Naive thymus-derived CD4-positive, alpha-beta T cell (primary cell): ENCODE results near the gene ACYP1. TPM values are rescaled to one million over a fixed set of nuclear protein-coding genes. Genes with fewer than 3 reads are reported as not detected.

Experiments
- ATAC-seq: fragments of 150-1000 bp; cut with Tn5 transposase; 2 replicates; pipeline ENCODE4 v1.10.0; 2021; ENCODE audit warnings: mild to moderate bottlenecking, moderate library complexity
- CTCF ChIA-PET: fragments of 350-600 bp; sonication (Branson Sonifier 250); formaldehyde crosslinking; loops from one replicate; lab custom pipeline; 2021; ENCODE audit warnings: antibody characterized with exemption; lab: Charles Lee
- POLR2A ChIA-PET: fragments of 350-600 bp; sonication (Branson Sonifier 250); formaldehyde crosslinking; loops from one replicate; lab custom pipeline; 2021; ENCODE audit warnings: antibody characterized with exemption, inconsistent platforms; lab: Charles Lee
- DNase-seq, 9 donors: peaks; one replicate each; pipeline versions ENCODE4 v3.0.0 to v3.0.0-alpha.2; 2020 to 2022; ENCODE audit warnings: mixed read lengths in 1 of 9
- H3K27ac ChIP-seq: one replicate; pipeline ENCODE4 v1.7.0; 2013; ENCODE audit warnings: mild to moderate bottlenecking, low read depth, low read length, moderate library complexity
- H3K27me3 ChIP-seq, 2 donors: one replicate each; pipeline ENCODE4 v1.7.0; 2013; ENCODE audit warnings: low read length in 2 of 2, mild to moderate bottlenecking in 2 of 2, moderate library complexity in 2 of 2; ENCODE audit not compliant: control insufficient read depth in 2 of 2, insufficient read depth in 2 of 2
- H3K36me3 ChIP-seq, 3 experiments: 1 replicate in 2 of 3; 2 replicates in 1 of 3; pipeline ENCODE4 v1.7.0; 2013; ENCODE audit warnings: low read length in 3 of 3, mild to moderate bottlenecking in 3 of 3, moderate library complexity in 1 of 3; ENCODE audit not compliant: insufficient read depth in 3 of 3, control insufficient read depth in 2 of 3
- H3K4me1 ChIP-seq, 2 donors: one replicate each; pipeline ENCODE4 v1.7.0; 2013; ENCODE audit warnings: low read length in 2 of 2, mild to moderate bottlenecking in 2 of 2, moderate library complexity in 1 of 2; ENCODE audit not compliant: control insufficient read depth in 2 of 2, insufficient read depth in 2 of 2
- H3K4me3 ChIP-seq: 2 replicates; pipeline ENCODE4 v1.7.0; 2013; ENCODE audit warnings: mild to moderate bottlenecking, low read length
- H3K9me3 ChIP-seq, 3 experiments: 1 replicate in 2 of 3; 2 replicates in 1 of 3; pipeline ENCODE4 v1.7.0; 2013; ENCODE audit warnings: low read length in 3 of 3; ENCODE audit not compliant: control insufficient read depth in 2 of 3
- H3K27ac Mint-ChIP-seq, 9 donors: one replicate each; pipeline ENCODE4 v1.8.0; 2020 to 2022; ENCODE audit warnings: mixed read lengths in 9 of 9, mild to moderate bottlenecking in 8 of 9, moderate library complexity in 5 of 9, inconsistent platforms in 2 of 9
- H3K27me3 Mint-ChIP-seq, 5 donors: one replicate each; pipeline ENCODE4 v1.8.0; 2021 to 2022; ENCODE audit warnings: mixed read lengths in 5 of 5, mild to moderate bottlenecking in 1 of 5
- H3K36me3 Mint-ChIP-seq, 5 donors: one replicate each; pipeline ENCODE4 v1.8.0; 2020 to 2022; ENCODE audit warnings: mixed read lengths in 5 of 5, mild to moderate bottlenecking in 3 of 5, inconsistent platforms in 1 of 5
- H3K4me1 Mint-ChIP-seq, 7 donors: one replicate each; pipeline ENCODE4 v1.8.0; 2020 to 2022; ENCODE audit warnings: mixed read lengths in 7 of 7, mild to moderate bottlenecking in 3 of 7, inconsistent platforms in 1 of 7
- H3K4me3 Mint-ChIP-seq, 10 donors: one replicate each; pipeline ENCODE4 v1.8.0; 2020 to 2022; ENCODE audit warnings: mild to moderate bottlenecking in 10 of 10, mixed read lengths in 10 of 10, moderate library complexity in 6 of 10, inconsistent platforms in 2 of 10
- H3K9me3 Mint-ChIP-seq, 11 donors: one replicate each; pipeline ENCODE4 v1.8.0; 2020 to 2022; ENCODE audit warnings: mixed read lengths in 11 of 11, mild to moderate bottlenecking in 4 of 11, inconsistent platforms in 1 of 11, moderate library complexity in 1 of 11
- intact Hi-C, 2 donors: fragments of 100-400 bp; cut with micrococcal nuclease; formaldehyde crosslinking; loops; one replicate each; pipeline ENCODE4 v1.15.1; 2023
- polyA plus RNA-seq, 2 donors: library from polyadenylated mRNA; unstranded; fragments of 300-500 nt; fragmentation: Illumina TruSeq; gene quantifications; one replicate each; pipeline ENCODE4 v1.2.3, GENCODE V29; 2021
- total RNA-seq, 6 experiments: library from RNA in 5 of 6; stranded (reverse) in 5 of 6; gene quantifications; 1 replicate in 5 of 6; 2 replicates in 1 of 6; pipeline ENCODE4 v1.2.3 and lab custom pipeline; 2021 to 2026

Gene ACYP1
- total and polyA plus RNA-seq, 7 experiments from 2014 or later, result 11.8 to 39.5 (median 17.9) TPM

- no peak overlapping the region for H3K27ac ChIP-seq
- DNase-seq, result no peak
- H3K9me3 ChIP-seq, result no peaks in the 10 kb centered on the region
- CTCF ChIA-PET, result interaction anchor here (1.2 kb wide), 1 partner anchor 40 kb away, joined by 7 read pairs; no protein-coding TSS in a partner anchor
- ATAC-seq, result no peak
- peaks cover 8 to 13% of the 10 kb centered on the region in 2 donors for H3K4me1 ChIP-seq
- H3K27me3 ChIP-seq, result no peaks in the 10 kb centered on the region
- no peaks in the 10 kb centered on the region for H3K36me3 ChIP-seq
- H3K27me3 Mint-ChIP-seq, result no peaks in the 10 kb centered on the region
- H3K36me3 Mint-ChIP-seq, result peaks cover 0 to 23% (median 17%) of the 10 kb centered on the region in 5 donors
- no peak overlapping the region for H3K4me3 ChIP-seq
- POLR2A ChIA-PET, result interaction anchor here (3.7 kb wide), 1 partner anchor 15 kb away, joined by 29 read pairs; the partner anchor contains the start of gene ACYP1
- H3K27ac Mint-ChIP-seq, result peak overlapping the region in 1 of 9 donors; percentile 34
- H3K9me3 Mint-ChIP-seq, result peaks cover 0 to 5% (median 0%) of the 10 kb centered on the region in 11 donors
- intact Hi-C loops, result no loop called here
- H3K4me3 Mint-ChIP-seq, result peak overlapping the region in 3 of 10 donors; percentile 17 to 94 (median 29)
- peaks cover 26 to 74% (median 61%) of the 10 kb centered on the region in 7 donors for H3K4me1 Mint-ChIP-seq
Observed at GRCh38 chr14:75049136-75049535, 14.7 kb downstream of the ACYP1 start.

- H3K27me3 ChIP-seq, result no peaks in the 10 kb centered on the region
- no peaks in the 10 kb centered on the region for H3K9me3 ChIP-seq
- H3K27ac ChIP-seq, result no peak overlapping the region
- Mint-ChIP-seq H3K27me3 (no peaks in the 10 kb centered on the region), H3K36me3 (peaks cover 0 to 26% (median 19%) of the 10 kb centered on the region in 5 donors), H3K9me3 (peaks cover 0 to 5% (median 0%) of the 10 kb centered on the region in 11 donors), H3K27ac (no peak overlapping the region), H3K4me1 (peaks cover 28 to 75% (median 66%) of the 10 kb centered on the region in 7 donors), H3K4me3 (peak overlapping the region in 1 of 10 donors; percentile 21)
- CTCF ChIA-PET, result interaction anchor here (1.2 kb wide), 1 partner anchor 41 kb away, joined by 7 read pairs; no protein-coding TSS in a partner anchor
- peaks cover 8 to 13% of the 10 kb centered on the region in 2 donors for H3K4me1 ChIP-seq
- POLR2A ChIA-PET, result interaction anchor here (0.9 kb wide), 1 partner anchor 22 kb away, joined by 3 read pairs; no protein-coding TSS in a partner anchor
- intact Hi-C loops, result no loop called here
- ATAC-seq (no peak), DNase-seq (no peak)
- H3K36me3 ChIP-seq, result no peaks in the 10 kb centered on the region
- H3K4me3 ChIP-seq, result no peak overlapping the region
Observed at GRCh38 chr14:75048101-75048500, 15.7 kb downstream of the ACYP1 start.

DNA sequence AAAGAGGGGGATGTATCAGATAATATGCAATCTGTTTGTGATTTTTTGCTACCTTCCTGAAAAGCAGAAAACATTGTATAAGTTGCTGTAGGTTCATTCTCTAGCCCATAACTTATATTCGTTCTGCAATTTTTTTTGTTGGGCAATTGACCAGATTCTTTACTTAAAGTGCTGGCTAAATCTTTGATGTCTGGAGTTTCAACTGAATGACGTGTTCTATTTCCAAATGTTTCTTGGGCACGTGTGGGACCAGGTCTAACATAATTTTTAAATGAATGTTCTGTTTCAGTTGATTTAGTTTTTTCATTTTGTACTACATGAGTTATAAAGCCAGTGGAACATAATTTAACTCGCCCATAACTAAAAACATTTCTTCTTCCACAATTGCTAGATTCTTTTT is 16.3 kb downstream of the ACYP1 start:
- no peaks in the 10 kb centered on the region for H3K27me3 Mint-ChIP-seq
- ATAC-seq (no peak), DNase-seq (no peak)
- Histone ChIP-seq H3K4me3 (no peak overlapping the region), H3K4me1 (peaks cover 8 to 13% of the 10 kb centered on the region in 2 donors), H3K27ac (no peak overlapping the region), H3K36me3 (peaks cover 0 to 1% (median 0%) of the 10 kb centered on the region in 3 experiments), H3K27me3 (no peaks in the 10 kb centered on the region), H3K9me3 (no peaks in the 10 kb centered on the region)
- H3K36me3 Mint-ChIP-seq, result peaks cover 0 to 26% (median 19%) of the 10 kb centered on the region in 5 donors
- ChIA-PET CTCF (no interaction called here), POLR2A (interaction anchor here (0.9 kb wide), 1 partner anchor 23 kb away, joined by 3 read pairs; no protein-coding TSS in a partner anchor)
- peaks cover 28 to 75% (median 66%) of the 10 kb centered on the region in 7 donors for H3K4me1 Mint-ChIP-seq
- H3K4me3 Mint-ChIP-seq, result peak overlapping the region in 1 of 10 donors; percentile 14
- no peak overlapping the region for H3K27ac Mint-ChIP-seq
- intact Hi-C loops, result no loop called here
- peaks cover 0 to 5% (median 0%) of the 10 kb centered on the region in 11 donors for H3K9me3 Mint-ChIP-seq

GRCh38 chr14:75046899-75047298 is 16.9 kb downstream of the ACYP1 start:
- Mint-ChIP-seq H3K9me3 (peaks cover 0 to 5% (median 0%) of the 10 kb centered on the region in 11 donors), H3K27ac (no peak overlapping the region), H3K27me3 (no peaks in the 10 kb centered on the region), H3K4me1 (peaks cover 28 to 72% (median 63%) of the 10 kb centered on the region in 7 donors), H3K36me3 (peaks cover 0 to 31% (median 22%) of the 10 kb centered on the region in 5 donors), H3K4me3 (peak overlapping the region in 1 of 10 donors; percentile 9)
- Histone ChIP-seq H3K27ac (no peak overlapping the region), H3K9me3 (no peaks in the 10 kb centered on the region), H3K27me3 (no peaks in the 10 kb centered on the region), H3K36me3 (peaks cover 0 to 7% (median 0%) of the 10 kb centered on the region in 3 experiments), H3K4me1 (peaks cover 8 to 13% of the 10 kb centered on the region in 2 donors), H3K4me3 (no peak overlapping the region)
- CTCF ChIA-PET, result no interaction called here
- ATAC-seq (no peak), DNase-seq (no peak)
- intact Hi-C loops, result no loop called here
- POLR2A ChIA-PET, result interaction anchor here (1.4 kb wide), 1 partner anchor 16 kb away, joined by 3 read pairs; the partner anchor contains the start of gene ACYP1

DNA sequence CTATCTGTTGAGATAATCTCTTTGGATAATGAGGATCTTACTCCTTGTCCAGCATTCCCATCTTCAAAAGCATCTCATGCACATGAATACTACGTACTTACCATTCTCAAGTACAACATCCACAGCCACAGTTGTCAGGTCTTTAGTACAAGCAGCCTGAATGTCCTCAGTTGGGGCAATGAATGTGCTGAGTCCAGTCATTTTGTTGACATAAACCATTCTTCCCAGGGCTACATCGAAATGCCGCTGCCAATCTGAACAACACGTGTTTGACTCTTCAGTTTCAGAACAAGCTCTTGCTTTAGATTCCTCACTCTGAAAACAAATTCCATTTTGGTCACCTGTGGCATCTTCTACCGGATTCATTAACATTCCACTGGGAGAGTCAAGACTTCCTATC is 17.5 kb downstream of the ACYP1 start:
- no peaks in the 10 kb centered on the region for H3K27me3 Mint-ChIP-seq
- H3K27ac Mint-ChIP-seq, result no peak overlapping the region
- POLR2A ChIA-PET, result interaction anchor here (0.7 to 1.4 kb wide), 2 partner anchors 17 to 166 kb away, joined by 3 read pairs; partner anchors contain the start of gene ACYP1
- H3K27ac ChIP-seq, result no peak overlapping the region
- DNase-seq (no peak), ATAC-seq (no peak)
- H3K9me3 ChIP-seq, result no peaks in the 10 kb centered on the region
- CTCF ChIA-PET, result interaction anchor here (1.0 kb wide), 1 partner anchor 42 kb away, joined by 4 read pairs; no protein-coding TSS in a partner anchor
- H3K4me3 ChIP-seq, result no peak overlapping the region
- H3K4me1 ChIP-seq, result peaks cover 8 to 13% of the 10 kb centered on the region in 2 donors
- H3K36me3 ChIP-seq, result peaks cover 0 to 13% (median 5%) of the 10 kb centered on the region in 3 experiments
- H3K9me3 Mint-ChIP-seq, result peaks cover 0 to 1% (median 0%) of the 10 kb centered on the region in 11 donors
- intact Hi-C loops, result no loop called here
- H3K36me3 Mint-ChIP-seq, result peaks cover 0 to 31% (median 23%) of the 10 kb centered on the region in 5 donors
- no peaks in the 10 kb centered on the region for H3K27me3 ChIP-seq
- H3K4me1 Mint-ChIP-seq, result peaks cover 25 to 67% (median 58%) of the 10 kb centered on the region in 7 donors
- peak overlapping the region in 1 of 10 donors; percentile 9 for H3K4me3 Mint-ChIP-seq

- intact Hi-C loops, result no loop called here
- ATAC-seq, result no peak
Observed at GRCh38 chr14:75044752-75045151, 19.1 kb downstream of the ACYP1 start.

More at GRCh38 chr14:75044752-75045151, 19.1 kb downstream of the ACYP1 start:
- ChIA-PET CTCF (no interaction called here), POLR2A (interaction anchor here (0.6 to 1.3 kb wide), 3 partner anchors 12 to 36 kb away, joined by 3 to 4 read pairs (median 4); partner anchors contain the start of gene ACYP1)
- no peak overlapping the region for H3K4me3 ChIP-seq
- peaks cover 18 to 56% (median 49%) of the 10 kb centered on the region in 7 donors for H3K4me1 Mint-ChIP-seq
- no peak for DNase-seq
- peak overlapping the region in 3 of 10 donors; percentile 16 to 45 (median 21) for H3K4me3 Mint-ChIP-seq
- no peak overlapping the region for H3K27ac ChIP-seq
- no peaks in the 10 kb centered on the region for H3K27me3 Mint-ChIP-seq
- peaks cover 0 to 4% of the 10 kb centered on the region in 2 donors for H3K4me1 ChIP-seq
- no peaks in the 10 kb centered on the region for H3K9me3 Mint-ChIP-seq
- no peak overlapping the region for H3K27ac Mint-ChIP-seq
- H3K27me3 ChIP-seq, result no peaks in the 10 kb centered on the region
- no peaks in the 10 kb centered on the region for H3K9me3 ChIP-seq
- peaks cover 0 to 13% (median 5%) of the 10 kb centered on the region in 3 experiments for H3K36me3 ChIP-seq
- H3K36me3 Mint-ChIP-seq, result peaks cover 0 to 31% (median 25%) of the 10 kb centered on the region in 5 donors
